HepG2 (cell line): ENCODE data around the gene RSAD1. TPM values are rescaled to one million over a fixed set of nuclear protein-coding genes. Genes with fewer than 3 reads are reported as not detected.
A peak's percentile ranks its signal among the peaks of the same experiment; 100 is the strongest.

Experiments used
- ATAC-seq: fragments of 200-7000 bp; cut with Tn5 transposase; 3 replicates; pipeline ENCODE4 v1.9.1; 2020; ENCODE audit warnings: mild to moderate bottlenecking, moderate library complexity
- BruUV-seq: library from RNA; stranded (reverse); fragments of 400-500 nt; replicated peaks from 2 replicates; lab custom pipeline; 2021; lab: Mats Ljungman, UMichigan
- CTCF ChIA-PET: fragments of 300-600 bp; formaldehyde crosslinking; extraction: SDS; loops from one replicate; lab custom pipeline; 2021; ENCODE audit warnings: low total read pairs, inconsistent platforms, low intra/inter-chr PET ratio; lab: Yijun Ruan, JAX
- POLR2A ChIA-PET: fragments of 350-600 bp; sonication (Branson Sonifier 250); formaldehyde crosslinking; loops from one replicate; lab custom pipeline; 2020; ENCODE audit warnings: antibody characterized with exemption, inconsistent platforms; lab: Yijun Ruan, JAX
- DNase-seq: peaks from one replicate; pipeline ENCODE4 v3.0.0-alpha.2; 2015; ENCODE audit warnings: low spot score
- FAIRE-seq: peaks from 3 replicates; lab custom pipeline; 2011; peaks lifted over from hg19 to GRCh38; lab: Jason Lieb, UNC
- H2AFZ ChIP-seq: one replicate; pipeline ENCODE4 v1.6.1; 2011; ENCODE audit warnings: low read length, inconsistent platforms
- H3K27ac ChIP-seq: fragments of 300-600 bp; 3 replicates; pipeline ENCODE4 v1.8.0; 2011; ENCODE audit warnings: mixed run types, mild to moderate bottlenecking, mixed read lengths, low read length, inconsistent platforms; ENCODE audit not compliant: insufficient read depth; ENCODE audit errors: extremely low read length
- H3K27me3 ChIP-seq, 2 experiments: fragments of 200-600 bp in 1 of 2; 2 replicates in 1 of 2; 3 replicates in 1 of 2; pipeline versions ENCODE4 v1.6.0 to v1.8.0; 2011; ENCODE audit warnings: low read length in 2 of 2, mild to moderate bottlenecking in 2 of 2, moderate library complexity in 2 of 2, inconsistent platforms in 1 of 2; ENCODE audit not compliant: insufficient read depth in 2 of 2, control insufficient read depth in 1 of 2
- H3K36me3 ChIP-seq, 2 experiments: fragments of 200-600 bp in 1 of 2; replicated peaks in 1 of 2; 2 replicates in 1 of 2; 3 replicates in 1 of 2; pipeline versions ENCODE4 v1.5.1 to v1.8.0; 2011; ENCODE audit warnings: low read length in 2 of 2, inconsistent platforms in 1 of 2; ENCODE audit not compliant: insufficient read depth in 2 of 2, control insufficient read depth in 1 of 2
- H3K4me1 ChIP-seq: 2 replicates; pipeline ENCODE4 v1.5.1; 2012; ENCODE audit warnings: low read length, inconsistent platforms; ENCODE audit not compliant: insufficient read depth
- H3K4me2 ChIP-seq: 2 replicates; pipeline ENCODE4 v1.6.0; 2011; ENCODE audit warnings: low read depth, low read length, inconsistent platforms
- H3K4me3 ChIP-seq, 3 experiments: fragments of 200-600 bp in 1 of 3; sonication (generic), shearing (Covaris generic) in 1 of 3; replicated peaks in 1 of 3; 2 replicates each; pipeline ENCODE4 v1.5.1; 2011 to 2016; ENCODE audit warnings: low read length in 3 of 3, inconsistent platforms in 2 of 3, low read depth in 2 of 3, mild to moderate bottlenecking in 2 of 3, control low read depth in 1 of 3, mixed read lengths in 1 of 3; ENCODE audit not compliant: insufficient read depth in 1 of 3
- H3K79me2 ChIP-seq: one replicate; pipeline ENCODE4 v1.6.1; 2011; ENCODE audit warnings: low read length, inconsistent platforms; ENCODE audit not compliant: insufficient read depth
- H3K9ac ChIP-seq: 2 replicates; pipeline ENCODE4 v1.6.0; 2011; ENCODE audit warnings: mild to moderate bottlenecking, low read depth, low read length, inconsistent platforms; ENCODE audit not compliant: insufficient read depth
- H3K9me3 ChIP-seq: 2 replicates; pipeline ENCODE4 v1.5.1; 2012; ENCODE audit warnings: mild to moderate bottlenecking, low read length
- H4K20me1 ChIP-seq: 2 replicates; pipeline ENCODE4 v1.6.0; 2011; ENCODE audit warnings: inconsistent platforms, mild to moderate bottlenecking, low read length, moderate library complexity; ENCODE audit not compliant: insufficient read depth
- AGO2 ChIP-seq: fragments of 200-400 bp; formaldehyde crosslinking; optimal IDR thresholded peaks from 2 replicates; pipeline ENCODE3; 2017; ENCODE audit warnings: mild to moderate bottlenecking, low read depth, low read length, moderate library complexity
- ATF7 ChIP-seq, 2 experiments: fragments of 450-650 bp in 1 of 2; sonication (generic) in 1 of 2; formaldehyde crosslinking in 1 of 2; IDR thresholded peaks; 2 replicates each; pipeline versions ENCODE4 v1.4.0 to v1.6.1; 2016 to 2020; ENCODE audit warnings: antibody characterized with exemption in 1 of 2, mild to moderate bottlenecking in 1 of 2, missing genetic modification reagents in 1 of 2
- ATM ChIP-seq: fragments of 450-650 bp; IDR thresholded peaks from 2 replicates; pipeline ENCODE4 v1.7.1; 2017; ENCODE audit warnings: mild to moderate bottlenecking, borderline replicate concordance
- EEA1 ChIP-seq: sonication (generic); formaldehyde crosslinking; IDR thresholded peaks from 2 replicates; pipeline ENCODE4 v1.5.1; 2020; ENCODE audit warnings: mild to moderate bottlenecking, missing genetic modification reagents, borderline replicate concordance
- FOSL2 ChIP-seq: sonication (generic); formaldehyde crosslinking; IDR thresholded peaks from 2 replicates; pipeline ENCODE4 v1.4.0; 2020; ENCODE audit warnings: missing genetic modification reagents
- MIXL1 ChIP-seq: IDR thresholded peaks from 2 replicates; pipeline ENCODE4 v1.6.1; 2016
- MTA1 ChIP-seq: sonication (generic); formaldehyde crosslinking; IDR thresholded peaks from 2 replicates; pipeline ENCODE4 v1.4.0; 2020; ENCODE audit warnings: missing genetic modification reagents, mild to moderate bottlenecking, borderline replicate concordance
- PAX8 ChIP-seq: sonication (generic); formaldehyde crosslinking; IDR thresholded peaks from 2 replicates; pipeline ENCODE4 v1.8.0; 2022; ENCODE audit warnings: mild to moderate bottlenecking, missing genetic modification reagents, borderline replicate concordance
- RBFOX2 ChIP-seq: fragments of 200-400 bp; formaldehyde crosslinking; IDR thresholded peaks from 2 replicates; pipeline ENCODE4 v1.6.1; 2017; ENCODE audit warnings: low read depth, mild to moderate bottlenecking, low read length
- RFXANK ChIP-seq: IDR thresholded peaks from 2 replicates; pipeline ENCODE4 v1.6.1; 2016
- U2AF1 ChIP-seq: fragments of 200-400 bp; formaldehyde crosslinking; optimal IDR thresholded peaks from 2 replicates; pipeline ENCODE3; 2017; ENCODE audit warnings: mild to moderate bottlenecking, low read depth, low read length
- ZFP37 ChIP-seq: sonication (generic); formaldehyde crosslinking; IDR thresholded peaks from 2 replicates; pipeline ENCODE4 v1.4.0; 2020; ENCODE audit warnings: missing genetic modification reagents, borderline replicate concordance
- ZNF572 ChIP-seq: sonication (generic); formaldehyde crosslinking; IDR thresholded peaks from 2 replicates; pipeline ENCODE4 v1.5.1; 2020; ENCODE audit warnings: mild to moderate bottlenecking, missing genetic modification reagents
- ZNF598 ChIP-seq: sonication (generic); formaldehyde crosslinking; IDR thresholded peaks from 2 replicates; pipeline ENCODE4 v1.5.1; 2020; ENCODE audit warnings: mild to moderate bottlenecking, missing genetic modification reagents, borderline replicate concordance
- ZNF629 ChIP-seq: sonication (generic); formaldehyde crosslinking; conservative IDR thresholded peaks from 2 replicates; pipeline ENCODE4 v1.5.0; 2020; ENCODE audit warnings: missing genetic modification reagents
- ZNF839 ChIP-seq: sonication (generic); formaldehyde crosslinking; IDR thresholded peaks from 2 replicates; pipeline ENCODE4 v1.4.0; 2020; ENCODE audit warnings: missing genetic modification reagents, mild to moderate bottlenecking, borderline replicate concordance
- WGBS: methylation state at CpG from one replicate; pipeline ENCODE4 v1.1.6; 2017; ENCODE audit warnings: low lambda C conversion rate; 5-methylcytosine and 5-hydroxymethylcytosine counted together
- in situ Hi-C: cut with HindIII; loops from 2 replicates; pipeline ENCODE4 v1.10.0; 2017; ENCODE audit warnings: low pct_unique_long_range_greater_than_20kb; ENCODE audit not compliant: extremely low pct_ligation_motif_present
- intact Hi-C: fragments of 100-400 bp; cut with micrococcal nuclease; formaldehyde crosslinking; loops from one replicate; pipeline ENCODE4 v1.10.0; 2022; ENCODE audit not compliant: unreplicated experiment
- polyA plus RNA-seq, 8 experiments: library from polyadenylated mRNA; depleted of rRNA in 3 of 8; stranded (reverse) in 7 of 8; unstranded in 1 of 8; fragments of >200 nt; fragmentation: Illumina TruSeq in 4 of 8; extraction: Trizol in 4 of 8; gene quantifications; 2 replicates each; pipeline versions ENCODE4 v1.2.1 to v1.2.3, GENCODE V29; 2011 to 2016; ENCODE audit warnings: low read depth in 4 of 8, missing spikeins in 1 of 8, mixed read lengths in 1 of 8; ENCODE audit not compliant: insufficient read depth in 1 of 8
- total RNA-seq, 5 experiments: library from RNA; depleted of rRNA; stranded (reverse); fragments of >200 nt; fragmentation: Illumina TruSeq; extraction: Trizol; gene quantifications; 2 replicates each; pipeline ENCODE4 v1.2.3, GENCODE V29; 2016; ENCODE audit warnings: low read depth in 1 of 5
- TF ChIP-seq, protein P1 (sequence below): sonication (generic); formaldehyde crosslinking; IDR thresholded peaks from 2 replicates; pipeline ENCODE4 v1.5.0; 2020; ENCODE audit warnings: missing genetic modification reagents

Gene RSAD1
- total and polyA plus RNA-seq, 2 of the 13 experiments (the other 11 are each of a cell fraction or from before 2014, with no cell fraction given), result 22.7 to 27.7 TPM

DNA sequence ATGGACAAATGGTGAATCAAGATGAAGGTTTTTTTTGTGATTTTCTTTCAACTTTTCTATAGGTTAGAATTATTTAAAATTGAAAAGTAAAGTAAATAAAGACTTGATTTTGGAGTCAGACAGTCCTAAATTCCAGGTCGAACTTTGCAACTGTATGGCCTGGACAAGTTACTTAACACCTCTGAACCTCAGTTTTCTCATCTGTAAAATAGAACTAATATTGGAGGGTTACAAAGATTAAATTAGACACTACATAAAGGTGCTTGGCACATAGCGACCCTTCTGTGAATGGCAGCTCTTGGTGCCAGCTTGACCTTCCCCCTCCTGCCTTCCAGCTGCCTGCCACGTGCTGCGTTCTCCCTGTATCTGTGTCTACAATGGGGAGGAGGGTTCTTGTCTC is 3.0 kb downstream of the RSAD1 start:
- H3K79me2 ChIP-seq, result peaks cover 3% of the 10 kb centered on the region
- no peak overlapping the region for H3K4me2 ChIP-seq
- peaks cover 4% of the 10 kb centered on the region; the same call in 1 of the 2 replicates for H4K20me1 ChIP-seq
- BruUV-seq, result no TSS peak
- no peak for FAIRE-seq
- no peak for DNase-seq
- peaks cover 9 to 19% of the 10 kb centered on the region in 2 experiments; a peak in 4 of 5 replicates for H3K36me3 ChIP-seq
- no peak overlapping the region for H3K9ac ChIP-seq
- in situ Hi-C loops, result loop anchor here (5.0 kb wide), 2 partner anchors 146 to 216 kb away; no protein-coding TSS in a partner anchor
- no peaks in the 10 kb centered on the region for H3K9me3 ChIP-seq
- H3K27me3 ChIP-seq, result no peaks in the 10 kb centered on the region
- WGBS, result 90% methylated on average over 4 of the region's 4 CpGs
- H3K4me3 ChIP-seq, result no peak overlapping the region
- no peak for ATAC-seq
- H3K4me1 ChIP-seq, result peaks cover 37% of the 10 kb centered on the region
- ChIA-PET POLR2A (interaction anchor here (0.5 kb wide), 1 partner anchor 222 kb away, joined by 3 read pairs; no protein-coding TSS in a partner anchor), CTCF (interaction anchor here (1.6 to 2.8 kb wide), 2 partner anchors 19 to 145 kb away, joined by 9 to 16 read pairs; no protein-coding TSS in a partner anchor)
- H3K27ac ChIP-seq, result no peak overlapping the region
- no peak overlapping the region for H2AFZ ChIP-seq
- intact Hi-C loops, result loop anchor here (1.0 kb wide), 5 partner anchors 20 to 212 kb away; partner anchors contain the start of gene SPATA20
- TF ChIP-seq ZNF629 (CRISPR knock-in tag) (peak; percentile 70), ZFP37 (no peak), ZNF598 (CRISPR knock-in tag) (no peak), ATM (no peak)

DNA sequence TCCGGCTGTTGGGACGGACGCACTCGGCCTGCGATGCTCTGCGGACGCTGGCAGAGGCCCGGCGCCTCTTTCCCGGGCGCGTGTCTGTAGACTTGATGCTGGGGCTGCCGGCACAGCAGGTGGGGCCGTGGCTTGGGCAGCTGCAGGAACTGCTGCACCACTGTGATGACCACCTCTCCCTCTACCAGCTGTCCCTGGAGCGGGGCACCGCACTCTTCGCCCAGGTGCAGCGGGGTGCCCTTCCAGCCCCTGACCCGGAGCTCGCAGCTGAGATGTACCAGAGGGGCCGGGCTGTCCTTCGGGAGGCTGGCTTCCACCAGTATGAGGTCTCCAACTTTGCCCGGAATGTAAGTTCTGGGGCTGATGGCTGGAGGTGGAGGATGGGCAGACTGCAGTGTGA is 3.5 kb downstream of the RSAD1 start:
- DNase-seq, result no peak
- no peak overlapping the region for H2AFZ ChIP-seq
- ATAC-seq, result no peak
- TF ChIP-seq ATF7 (IDR thresholded peaks at IDR 0.05) (no peak), ATF7 (CRISPR knock-in tag; IDR thresholded peaks at IDR 0.05) (no peak), U2AF1 (peak; percentile 11), ZNF839 (no peak), RFXANK (CRISPR knock-in tag) (0 out of 2 replicates have a peak, but pooled peaks have one; percentile 7), FOSL2 (no peak), MIXL1 (CRISPR knock-in tag) (0 out of 2 replicates have a peak, but pooled peaks have one; percentile 0), RBFOX2 (peak; percentile 30; the same call in 1 of the 2 replicates), ZNF572 (CRISPR knock-in tag) (peak; percentile 81; the same call in 1 of the 2 replicates), EEA1 (CRISPR knock-in tag) (0 out of 2 replicates have a peak, but pooled peaks have one; percentile 36), PAX8 (0 out of 2 replicates have a peak, but pooled peaks have one; percentile 16), AGO2 (peak; percentile 45), MTA1 (CRISPR knock-in tag) (peak; percentile 52; the same call in 1 of the 2 replicates)
- TF ChIP-seq, protein P1, sequence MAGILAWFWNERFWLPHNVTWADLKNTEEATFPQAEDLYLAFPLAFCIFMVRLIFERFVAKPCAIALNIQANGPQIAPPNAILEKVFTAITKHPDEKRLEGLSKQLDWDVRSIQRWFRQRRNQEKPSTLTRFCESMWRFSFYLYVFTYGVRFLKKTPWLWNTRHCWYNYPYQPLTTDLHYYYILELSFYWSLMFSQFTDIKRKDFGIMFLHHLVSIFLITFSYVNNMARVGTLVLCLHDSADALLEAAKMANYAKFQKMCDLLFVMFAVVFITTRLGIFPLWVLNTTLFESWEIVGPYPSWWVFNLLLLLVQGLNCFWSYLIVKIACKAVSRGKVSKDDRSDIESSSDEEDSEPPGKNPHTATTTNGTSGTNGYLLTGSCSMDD (CRISPR knock-in tag), result no peak

More for the DNA sequence above, 3.5 kb downstream of the RSAD1 start:
- peaks cover 9 to 19% of the 10 kb centered on the region in 2 experiments; a peak in 4 of 5 replicates for H3K36me3 ChIP-seq
- 86% methylated on average over 20 of the region's 23 CpGs for WGBS
- H3K4me2 ChIP-seq, result no peak overlapping the region
- H3K4me3 ChIP-seq, result no peak overlapping the region
- peaks cover 4% of the 10 kb centered on the region; the same call in 1 of the 2 replicates for H4K20me1 ChIP-seq
- no TSS peak for BruUV-seq
- no peak for FAIRE-seq
- peaks cover 32% of the 10 kb centered on the region for H3K4me1 ChIP-seq
- H3K9me3 ChIP-seq, result no peaks in the 10 kb centered on the region
- ChIA-PET POLR2A (interaction anchor here (0.5 kb wide), 1 partner anchor 222 kb away, joined by 3 read pairs; no protein-coding TSS in a partner anchor), CTCF (interaction anchor here (1.3 to 2.8 kb wide), 5 partner anchors 19 to 146 kb away, joined by 4 to 16 read pairs (median 7); partner anchors contain the start of gene LRRC59)
- H3K79me2 ChIP-seq, result peaks cover 3% of the 10 kb centered on the region
- H3K27ac ChIP-seq, result no peak overlapping the region
- in situ Hi-C loops (loop anchor here (5.0 kb wide), 2 partner anchors 145 to 215 kb away; no protein-coding TSS in a partner anchor), intact Hi-C loops (loop anchor here (1.0 kb wide), 5 partner anchors 19 to 211 kb away; partner anchors contain the start of gene SPATA20)
- H3K27me3 ChIP-seq, result no peaks in the 10 kb centered on the region
- H3K9ac ChIP-seq, result no peak overlapping the region
